A549 (cell line): Measurements from ENCODE around the gene LRRC8C. TPM values are rescaled to one million over a fixed set of nuclear protein-coding genes. Genes with fewer than 3 reads are reported as not detected.

Experiments
- ATAC-seq, 2 experiments: fragments of 200-7000 bp in 1 of 2; fragments of >200 bp in 1 of 2; cut with Nextera tagmentation in 1 of 2; cut with Tn5 transposase in 1 of 2; 3 replicates each; pipeline versions ENCODE4 v1.8.0 to v1.9.1; 2018 to 2020; ENCODE audit warnings: mild to moderate bottlenecking in 1 of 2, moderate library complexity in 1 of 2
- CTCF ChIA-PET: fragments of 300-600 bp; sonication (Branson Sonifier 250); formaldehyde crosslinking; extraction: SDS; loops from one replicate; lab custom pipeline; 2021; ENCODE audit warnings: antibody characterized with exemption, inconsistent platforms; lab: Yijun Ruan, JAX
- POLR2A ChIA-PET: fragments of 350-600 bp; formaldehyde crosslinking; extraction: SDS; loops from one replicate; lab custom pipeline; 2021; ENCODE audit warnings: antibody characterized with exemption, inconsistent platforms; lab: Yijun Ruan, JAX
- DNase-seq, 2 experiments: peaks; one replicate each; pipeline versions ENCODE4 v3.0.0 to v3.0.0-alpha.2; 2011 to 2016; ENCODE audit warnings: low read depth in 1 of 2, low spot score in 1 of 2
- FAIRE-seq: peaks from 2 replicates; lab custom pipeline; 2011; peaks lifted over from hg19 to GRCh38; lab: Jason Lieb, UNC
- H3K27ac ChIP-seq, 2 experiments: fragments of >200 bp; sonication (Bioruptor Twin); formaldehyde crosslinking; 3 replicates each; pipeline ENCODE4 v1.5.1; 2016 to 2017
- H3K4me1 ChIP-seq: fragments of >200 bp; sonication (Bioruptor Twin); formaldehyde crosslinking; 3 replicates; pipeline ENCODE4 v1.6.1; 2016
- H3K4me2 ChIP-seq: fragments of >200 bp; sonication (Bioruptor Twin); formaldehyde crosslinking; 3 replicates; pipeline ENCODE4 v1.6.1; 2016
- H3K4me3 ChIP-seq: fragments of >200 bp; sonication (Bioruptor Twin); formaldehyde crosslinking; 3 replicates; pipeline ENCODE4 v1.5.1; 2016
- H3K9me3 ChIP-seq: fragments of >200 bp; sonication (Bioruptor Twin); formaldehyde crosslinking; 3 replicates; pipeline ENCODE4 v1.6.1; 2016
- BHLHE40 ChIP-seq: IDR thresholded peaks from 2 replicates; pipeline ENCODE4 v1.6.1; 2012; ENCODE audit warnings: low read depth, low read length, inconsistent platforms
- CBX2 ChIP-seq: fragments of 200-600 bp; sonication (generic); IDR thresholded peaks from 2 replicates; pipeline ENCODE4 v1.6.1; 2016; ENCODE audit warnings: low read depth, mild to moderate bottlenecking, borderline replicate concordance
- CHD4 ChIP-seq: fragments of 200-600 bp; sonication (generic); IDR thresholded peaks from 2 replicates; pipeline ENCODE4 v1.6.1; 2016; ENCODE audit warnings: antibody characterized with exemption, mild to moderate bottlenecking, borderline replicate concordance
- ESRRA ChIP-seq: fragments of 150-350 bp; IDR thresholded peaks from 2 replicates; pipeline ENCODE4 v1.6.1; 2014; ENCODE audit warnings: mild to moderate bottlenecking, low read length, borderline replicate concordance
- FOXS1 ChIP-seq: fragments of 250-450 bp; sonication (Bioruptor Pico); IDR thresholded peaks from 2 replicates; pipeline ENCODE4 v1.5.0; 2020; ENCODE audit warnings: mild to moderate bottlenecking, moderate library complexity
- HOXB5 ChIP-seq: fragments of 250-450 bp; sonication (Bioruptor Pico); IDR thresholded peaks from 2 replicates; pipeline ENCODE4 v1.5.0; 2020; ENCODE audit warnings: mild to moderate bottlenecking, moderate library complexity
- JUN ChIP-seq, 2 experiments: fragments of >200 bp; sonication (Bioruptor Twin); formaldehyde crosslinking; IDR thresholded peaks; 2 replicates in 1 of 2; 3 replicates in 1 of 2; pipeline ENCODE4 v1.6.1; 2016 to 2017
- NFE2L2 ChIP-seq: fragments of 150-350 bp; conservative IDR thresholded peaks from 2 replicates; pipeline ENCODE4 v1.6.1; 2014; ENCODE audit warnings: low read length
- NR3C1 ChIP-seq: fragments of >200 bp; sonication (Bioruptor Twin); formaldehyde crosslinking; IDR thresholded peaks from 3 replicates; pipeline ENCODE4 v1.6.1; 2017
- POLR2A ChIP-seq: IDR thresholded peaks from 2 replicates; pipeline ENCODE4 v1.6.1; 2012; ENCODE audit warnings: mild to moderate bottlenecking, low read length
- RAD21 ChIP-seq, 2 experiments: fragments of >200 bp in 1 of 2; sonication (Bioruptor Twin) in 1 of 2; formaldehyde crosslinking in 1 of 2; IDR thresholded peaks in 1 of 2; conservative IDR thresholded peaks in 1 of 2; 2 replicates in 1 of 2; 3 replicates in 1 of 2; pipeline ENCODE4 v1.6.1; 2012 to 2018; ENCODE audit warnings: inconsistent platforms in 1 of 2
- RCOR1 ChIP-seq: fragments of 150-350 bp; IDR thresholded peaks from 2 replicates; pipeline ENCODE4 v1.6.1; 2014; ENCODE audit warnings: antibody characterized with exemption, low read length, low read depth
- RFX5 ChIP-seq: fragments of 450-650 bp; IDR thresholded peaks from 2 replicates; pipeline ENCODE4 v1.7.1; 2014; ENCODE audit warnings: antibody characterized with exemption, mild to moderate bottlenecking, moderate library complexity
- SREBF2 ChIP-seq: fragments of 450-650 bp; IDR thresholded peaks from 2 replicates; pipeline ENCODE4 v1.6.1; 2014; ENCODE audit warnings: mild to moderate bottlenecking, moderate library complexity
- WGBS: methylation state at CpG from one replicate; pipeline ENCODE4 v1.1.6; 2017; ENCODE audit errors: missing lambda C conversion rate; 5-methylcytosine and 5-hydroxymethylcytosine counted together
- polyA plus RNA-seq, 4 experiments: library from polyadenylated mRNA; depleted of rRNA in 3 of 4; stranded (reverse); fragments of >200 nt; fragmentation: RNase III in 1 of 4; extraction: RNeasy Plus Mini Kit Qiagen cat#74134 plus additional on column Dnase treatment in 1 of 4; gene quantifications; 2 replicates in 3 of 4; 3 replicates in 1 of 4; pipeline ENCODE4 v1.2.3, GENCODE V29; 2011 to 2017
- TF ChIP-seq, protein P1 (sequence below): fragments of 250-450 bp; sonication (Bioruptor Pico); IDR thresholded peaks from 2 replicates; pipeline ENCODE4 v1.5.0; 2020; ENCODE audit warnings: low read depth, mild to moderate bottlenecking, moderate library complexity
- TF ChIP-seq, protein P2 (sequence below): fragments of 150-350 bp; IDR thresholded peaks from 2 replicates; pipeline ENCODE4 v1.6.1; 2014; ENCODE audit warnings: low read depth, mild to moderate bottlenecking, low read length
- TF ChIP-seq, protein P3 (sequence below): fragments of >200 bp; sonication (Bioruptor Twin); formaldehyde crosslinking; IDR thresholded peaks from 2 replicates; pipeline ENCODE4 v1.6.1; 2016
- TF ChIP-seq, protein P4 (sequence below): fragments of >200 bp; sonication (Bioruptor Twin); formaldehyde crosslinking; IDR thresholded peaks from 3 replicates; pipeline ENCODE4 v1.6.1; 2016
- TF ChIP-seq, protein P5 (sequence below): fragments of 450-650 bp; IDR thresholded peaks from 2 replicates; pipeline ENCODE4 v1.6.1; 2014; ENCODE audit warnings: antibody characterized with exemption

The LRRC8C gene
- polyA plus RNA-seq, 2 of the 4 experiments (the other 2 are of a cell fraction) = 6.3 to 15.9 TPM

DNA sequence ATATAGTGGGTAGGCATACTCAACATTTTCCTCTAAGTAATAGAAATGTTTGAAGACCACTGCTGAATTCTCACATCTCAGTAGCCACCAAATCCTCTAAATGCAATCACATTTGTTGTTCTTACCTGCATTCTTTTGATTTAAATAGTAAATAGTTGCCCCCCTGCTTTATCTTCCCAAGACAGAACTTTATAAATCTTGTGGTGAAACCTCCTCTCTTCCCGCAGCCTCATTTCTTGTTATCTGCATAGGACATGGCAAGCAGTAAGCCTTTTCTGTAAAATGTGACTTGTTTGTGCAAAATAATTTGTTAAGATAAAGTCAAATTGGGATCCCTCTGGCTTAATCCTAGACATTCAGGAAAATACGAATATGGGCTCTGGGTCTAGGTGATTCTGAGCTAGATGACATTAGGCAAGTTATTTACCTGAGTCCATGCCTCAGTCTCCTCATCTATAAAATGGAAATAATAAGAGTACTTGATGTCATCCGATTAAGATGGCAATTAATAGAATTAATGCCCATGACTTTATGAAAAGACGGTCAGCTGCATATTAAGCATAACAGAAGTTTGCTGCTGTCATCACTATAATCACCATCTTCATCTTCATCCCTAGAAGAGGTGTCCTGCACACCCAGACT is 77.7 kb downstream of the LRRC8C start:
- DNase-seq (no peak), ATAC-seq (no peak), FAIRE-seq (no peak)
- Histone ChIP-seq H3K27ac (no peak overlapping the region), H3K4me2 (no peak overlapping the region), H3K4me3 (no peak overlapping the region), H3K9me3 (no peaks in the 10 kb centered on the region), H3K4me1 (no peaks in the 10 kb centered on the region)
- CTCF ChIA-PET = interaction anchor here (1.3 kb wide), 1 partner anchor 52 kb away, joined by 3 read pairs; no protein-coding TSS in a partner anchor
- WGBS = 87% methylated on average over 4 of the region's 4 CpGs
- TF ChIP-seq NR3C1 (no peak), HOXB5 (CRISPR knock-in tag) (no peak), ESRRA (no peak), NFE2L2 (no peak), POLR2A (no peak), FOXS1 (CRISPR knock-in tag) (no peak), JUN (IDR thresholded peaks at IDR 0.05) (no peak), RFX5 (no peak), CHD4 (no peak), SREBF2 (no peak), RCOR1 (no peak), BHLHE40 (no peak)
- TF ChIP-seq, protein P1, sequence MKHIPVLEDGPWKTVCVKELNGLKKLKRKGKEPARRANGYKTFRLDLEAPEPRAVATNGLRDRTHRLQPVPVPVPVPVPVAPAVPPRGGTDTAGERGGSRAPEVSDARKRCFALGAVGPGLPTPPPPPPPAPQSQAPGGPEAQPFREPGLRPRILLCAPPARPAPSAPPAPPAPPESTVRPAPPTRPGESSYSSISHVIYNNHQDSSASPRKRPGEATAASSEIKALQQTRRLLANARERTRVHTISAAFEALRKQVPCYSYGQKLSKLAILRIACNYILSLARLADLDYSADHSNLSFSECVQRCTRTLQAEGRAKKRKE (CRISPR knock-in tag) = no peak
- TF ChIP-seq, protein P2, sequence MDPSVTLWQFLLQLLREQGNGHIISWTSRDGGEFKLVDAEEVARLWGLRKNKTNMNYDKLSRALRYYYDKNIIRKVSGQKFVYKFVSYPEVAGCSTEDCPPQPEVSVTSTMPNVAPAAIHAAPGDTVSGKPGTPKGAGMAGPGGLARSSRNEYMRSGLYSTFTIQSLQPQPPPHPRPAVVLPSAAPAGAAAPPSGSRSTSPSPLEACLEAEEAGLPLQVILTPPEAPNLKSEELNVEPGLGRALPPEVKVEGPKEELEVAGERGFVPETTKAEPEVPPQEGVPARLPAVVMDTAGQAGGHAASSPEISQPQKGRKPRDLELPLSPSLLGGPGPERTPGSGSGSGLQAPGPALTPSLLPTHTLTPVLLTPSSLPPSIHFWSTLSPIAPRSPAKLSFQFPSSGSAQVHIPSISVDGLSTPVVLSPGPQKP = no peak
- TF ChIP-seq, protein P3, sequence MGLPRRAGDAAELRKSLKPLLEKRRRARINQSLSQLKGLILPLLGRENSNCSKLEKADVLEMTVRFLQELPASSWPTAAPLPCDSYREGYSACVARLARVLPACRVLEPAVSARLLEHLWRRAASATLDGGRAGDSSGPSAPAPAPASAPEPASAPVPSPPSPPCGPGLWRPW = no peak
- TF ChIP-seq, protein P4, sequence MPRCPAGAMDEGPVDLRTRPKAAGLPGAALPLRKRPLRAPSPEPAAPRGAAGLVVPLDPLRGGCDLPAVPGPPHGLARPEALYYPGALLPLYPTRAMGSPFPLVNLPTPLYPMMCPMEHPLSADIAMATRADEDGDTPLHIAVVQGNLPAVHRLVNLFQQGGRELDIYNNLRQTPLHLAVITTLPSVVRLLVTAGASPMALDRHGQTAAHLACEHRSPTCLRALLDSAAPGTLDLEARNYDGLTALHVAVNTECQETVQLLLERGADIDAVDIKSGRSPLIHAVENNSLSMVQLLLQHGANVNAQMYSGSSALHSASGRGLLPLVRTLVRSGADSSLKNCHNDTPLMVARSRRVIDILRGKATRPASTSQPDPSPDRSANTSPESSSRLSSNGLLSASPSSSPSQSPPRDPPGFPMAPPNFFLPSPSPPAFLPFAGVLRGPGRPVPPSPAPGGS = no peak
- TF ChIP-seq, protein P5, sequence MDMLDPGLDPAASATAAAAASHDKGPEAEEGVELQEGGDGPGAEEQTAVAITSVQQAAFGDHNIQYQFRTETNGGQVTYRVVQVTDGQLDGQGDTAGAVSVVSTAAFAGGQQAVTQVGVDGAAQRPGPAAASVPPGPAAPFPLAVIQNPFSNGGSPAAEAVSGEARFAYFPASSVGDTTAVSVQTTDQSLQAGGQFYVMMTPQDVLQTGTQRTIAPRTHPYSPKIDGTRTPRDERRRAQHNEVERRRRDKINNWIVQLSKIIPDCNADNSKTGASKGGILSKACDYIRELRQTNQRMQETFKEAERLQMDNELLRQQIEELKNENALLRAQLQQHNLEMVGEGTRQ = no peak
- TF ChIP-seq, all 56 proteins: peak for 0
- POLR2A ChIA-PET = no interaction called here

DNA sequence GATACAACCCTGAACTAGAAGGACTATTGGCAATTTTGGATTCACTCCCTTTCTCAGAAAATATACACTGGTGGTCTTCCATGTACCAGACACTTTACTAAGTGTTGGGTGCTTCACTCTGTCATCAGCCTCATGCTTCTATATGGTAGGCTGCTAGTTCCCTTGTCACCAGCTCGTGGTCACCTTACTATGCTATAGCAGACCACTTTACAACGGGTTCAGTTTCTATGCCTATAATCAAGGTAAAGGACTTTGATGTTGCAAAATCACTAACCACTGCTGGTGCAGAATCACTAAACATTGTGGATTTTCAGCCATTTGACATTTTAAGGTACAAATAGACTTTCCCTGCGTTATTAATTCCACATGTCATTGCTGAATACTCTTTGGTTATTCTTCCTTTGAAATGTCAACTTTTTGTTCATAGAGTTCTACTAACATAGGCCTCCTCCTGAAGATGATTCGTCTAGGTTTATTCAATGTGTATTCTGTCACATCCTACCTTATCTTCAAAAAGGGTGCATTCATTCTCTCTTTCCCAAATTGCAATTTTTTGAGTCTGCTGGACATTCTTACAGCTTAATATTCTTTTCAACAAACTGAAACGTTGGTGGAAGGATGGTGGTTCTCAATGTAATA is 78.3 kb downstream of the LRRC8C start:
- Histone ChIP-seq H3K9me3 (no peaks in the 10 kb centered on the region), H3K27ac (no peak overlapping the region), H3K4me1 (no peaks in the 10 kb centered on the region), H3K4me2 (no peak overlapping the region), H3K4me3 (no peak overlapping the region)
- ATAC-seq (no peak), DNase-seq (no peak), FAIRE-seq (no peak)
- ChIA-PET CTCF (interaction anchor here (1.2 to 1.3 kb wide), 2 partner anchors 10 to 51 kb away, joined by 3 read pairs; no protein-coding TSS in a partner anchor), POLR2A (no interaction called here)
- WGBS = 84% methylated on average over 5 of the region's 5 CpGs
- no peak for TF ChIP-seq RAD21 (conservative IDR thresholded peaks at IDR 0.05 in 1 of 2, IDR thresholded peaks at IDR 0.05 in 1 of 2)
- TF ChIP-seq CBX2 = no peak
- TF ChIP-seq, all 56 proteins: peak for 0
